Neural progenitor cell (in vitro differentiated cells): Measurements from ENCODE around the gene ITPR1. TPM values are rescaled to one million over a fixed set of nuclear protein-coding genes. Genes with fewer than 3 reads are reported as not detected.

Source experiments
- DNase-seq: peaks from one replicate; pipeline ENCODE4 v3.0.0-alpha.2; 2016; ENCODE audit warnings: low spot score
- H2AFZ ChIP-seq: fragments of 200-600 bp; sonication (generic); replicated peaks from 2 replicates; pipeline ENCODE4 v1.6.1; 2016; ENCODE audit warnings: antibody characterized with exemption
- H3F3A ChIP-seq: fragments of 200-600 bp; sonication (generic); 2 replicates; pipeline ENCODE4 v1.6.1; 2016; ENCODE audit warnings: antibody characterized with exemption, low read depth
- H3K27ac ChIP-seq: fragments of 200-600 bp; sonication (generic); 2 replicates; pipeline ENCODE4 v1.5.1; 2016; ENCODE audit warnings: mild to moderate bottlenecking
- H3K27me3 ChIP-seq: fragments of 200-600 bp; sonication (generic); 2 replicates; pipeline ENCODE4 v1.6.1; 2016; ENCODE audit warnings: mild to moderate bottlenecking, moderate library complexity
- H3K36me3 ChIP-seq: fragments of 200-600 bp; sonication (generic); 2 replicates; pipeline ENCODE4 v1.5.1; 2016
- H3K4me1 ChIP-seq: fragments of 200-600 bp; sonication (generic); 2 replicates; pipeline ENCODE4 v1.6.1; 2016; ENCODE audit warnings: mixed run types
- H3K4me2 ChIP-seq: fragments of 200-600 bp; sonication (generic); 2 replicates; pipeline ENCODE4 v1.6.1; 2016
- H3K4me3 ChIP-seq: fragments of 200-600 bp; sonication (generic); 2 replicates; pipeline ENCODE4 v1.5.1; 2016
- H3K79me2 ChIP-seq: fragments of 200-600 bp; sonication (generic); 2 replicates; pipeline ENCODE4 v1.6.1; 2016; ENCODE audit warnings: low read depth
- H3K9ac ChIP-seq: fragments of 200-600 bp; sonication (generic); 2 replicates; pipeline ENCODE4 v1.6.1; 2016
- H3K9me3 ChIP-seq: fragments of 200-600 bp; sonication (generic); 2 replicates; pipeline ENCODE4 v1.5.1; 2016; ENCODE audit warnings: low read depth
- H4K20me1 ChIP-seq: fragments of 200-600 bp; sonication (generic); 2 replicates; pipeline ENCODE4 v1.6.1; 2016; ENCODE audit warnings: low read depth
- H3K27ac Mint-ChIP-seq: 3 replicates; pipeline ENCODE4 v1.8.0; 2021; ENCODE audit warnings: mixed read lengths
- H3K27me3 Mint-ChIP-seq: 2 replicates; pipeline ENCODE4 v1.8.0; 2022; ENCODE audit warnings: low read depth, mild to moderate bottlenecking, inconsistent platforms, moderate library complexity, mixed read lengths; ENCODE audit not compliant: insufficient read depth
- H3K36me3 Mint-ChIP-seq: 3 replicates; pipeline ENCODE4 v1.8.0; 2021; ENCODE audit warnings: mixed read lengths
- H3K4me1 Mint-ChIP-seq: 3 replicates; pipeline ENCODE4 v1.8.0; 2021; ENCODE audit warnings: mixed read lengths
- H3K4me3 Mint-ChIP-seq: 3 replicates; pipeline ENCODE4 v1.8.0; 2021; ENCODE audit warnings: mild to moderate bottlenecking, moderate library complexity, mixed read lengths
- H3K9me3 Mint-ChIP-seq: 3 replicates; pipeline ENCODE4 v1.8.0; 2020; ENCODE audit warnings: mixed read lengths
- CTCF ChIP-seq: fragments of 200-600 bp; sonication (generic); IDR thresholded peaks from 2 replicates; pipeline ENCODE4 v1.5.1; 2017; ENCODE audit warnings: antibody characterized with exemption, mild to moderate bottlenecking
- EZH2 ChIP-seq: fragments of 200-600 bp; sonication (generic); IDR thresholded peaks from 2 replicates; pipeline ENCODE4 v1.6.1; 2017; ENCODE audit warnings: antibody characterized with exemption, mild to moderate bottlenecking, moderate library complexity
- EZH2phosphoT487 ChIP-seq: fragments of 200-600 bp; sonication (generic); IDR thresholded peaks from 2 replicates; pipeline ENCODE4 v1.6.1; 2017; ENCODE audit warnings: antibody characterized with exemption
- total RNA-seq: library from RNA; depleted of rRNA; stranded (reverse); fragments of >200 nt; gene quantifications from 2 replicates; pipeline ENCODE4 v1.2.3, GENCODE V29; 2015; ENCODE audit warnings: low replicate concordance

The ITPR1 gene
- total RNA-seq, 1 donor from 2014 or later = 5.0 TPM

GRCh38 chr3:4684117-4684516, 191.0 kb downstream of the ITPR1 start:
- H3K36me3 Mint-ChIP-seq = peaks cover 6% of the 10 kb centered on the region

GRCh38 chr3:4684976-4685375, 191.8 kb downstream of the ITPR1 start:
- no peak overlapping the region for H3K4me3 Mint-ChIP-seq
- H3K36me3 Mint-ChIP-seq = peaks cover 6% of the 10 kb centered on the region
- H4K20me1 ChIP-seq = no peaks in the 10 kb centered on the region
- TF ChIP-seq EZH2 (no peak), CTCF (no peak), EZH2phosphoT487 (no peak)
- no peak overlapping the region for H3K9ac ChIP-seq
- H3K4me3 ChIP-seq = no peak overlapping the region
- no peak overlapping the region for H3K27ac Mint-ChIP-seq
- H3K79me2 ChIP-seq = no peaks in the 10 kb centered on the region
- no peaks in the 10 kb centered on the region for H3F3A ChIP-seq
- H3K4me2 ChIP-seq = no peak overlapping the region
- H2AFZ ChIP-seq = no peak overlapping the region
- H3K4me1 ChIP-seq = no peaks in the 10 kb centered on the region
- H3K27me3 Mint-ChIP-seq = no peaks in the 10 kb centered on the region
- DNase-seq = no peak
- H3K9me3 ChIP-seq = no peaks in the 10 kb centered on the region
- H3K36me3 ChIP-seq = no peaks in the 10 kb centered on the region
- H3K9me3 Mint-ChIP-seq = peaks cover 4% of the 10 kb centered on the region
- no peaks in the 10 kb centered on the region for H3K27me3 ChIP-seq
- no peak overlapping the region for H3K27ac ChIP-seq
- H3K4me1 Mint-ChIP-seq = peaks cover 6% of the 10 kb centered on the region

More at GRCh38 chr3:4684117-4684516, 191.0 kb downstream of the ITPR1 start:
- Histone ChIP-seq H3K36me3 (no peaks in the 10 kb centered on the region), H3F3A (no peaks in the 10 kb centered on the region), H3K9me3 (no peaks in the 10 kb centered on the region), H3K27me3 (no peaks in the 10 kb centered on the region), H2AFZ (no peak overlapping the region), H3K4me1 (no peaks in the 10 kb centered on the region), H3K27ac (no peak overlapping the region), H3K79me2 (no peaks in the 10 kb centered on the region), H4K20me1 (no peaks in the 10 kb centered on the region), H3K4me3 (no peak overlapping the region), H3K9ac (no peak overlapping the region), H3K4me2 (no peak overlapping the region)
- H3K9me3 Mint-ChIP-seq = no peaks in the 10 kb centered on the region
- TF ChIP-seq EZH2phosphoT487 (no peak), CTCF (no peak), EZH2 (no peak)
- peaks cover 6% of the 10 kb centered on the region for H3K4me1 Mint-ChIP-seq
- H3K4me3 Mint-ChIP-seq = no peak overlapping the region
- DNase-seq = no peak
- H3K27me3 Mint-ChIP-seq = no peaks in the 10 kb centered on the region
- no peak overlapping the region for H3K27ac Mint-ChIP-seq

- peaks cover 4% of the 10 kb centered on the region for H3K9me3 Mint-ChIP-seq
- TF ChIP-seq EZH2phosphoT487 = no peak
- no peak for TF ChIP-seq EZH2
- no peak for TF ChIP-seq CTCF
- no peak overlapping the region for H3K4me2 ChIP-seq
- H3K36me3 ChIP-seq = no peaks in the 10 kb centered on the region
- H3K4me3 Mint-ChIP-seq = no peak overlapping the region
- H3K27me3 Mint-ChIP-seq = no peaks in the 10 kb centered on the region
- H3K9me3 ChIP-seq = no peaks in the 10 kb centered on the region
- H3K27me3 ChIP-seq = no peaks in the 10 kb centered on the region
- H3K79me2 ChIP-seq = no peaks in the 10 kb centered on the region
- H3K27ac Mint-ChIP-seq = no peak overlapping the region
- H3K4me3 ChIP-seq = no peak overlapping the region
- no peak overlapping the region for H3K9ac ChIP-seq
- no peak for DNase-seq
- H4K20me1 ChIP-seq = no peaks in the 10 kb centered on the region
- H3F3A ChIP-seq = no peaks in the 10 kb centered on the region
- H2AFZ ChIP-seq = no peak overlapping the region
- no peaks in the 10 kb centered on the region for H3K4me1 ChIP-seq
- no peak overlapping the region for H3K27ac ChIP-seq
- peaks cover 6% of the 10 kb centered on the region for H3K4me1 Mint-ChIP-seq
- peaks cover 6% of the 10 kb centered on the region for H3K36me3 Mint-ChIP-seq
Observed at GRCh38 chr3:4685673-4686345, 192.7 kb downstream of the ITPR1 start.
